H1 (cell line): ENCODE data around the gene ASTN2. TPM values are rescaled to one million over a fixed set of nuclear protein-coding genes. Genes with fewer than 3 reads are reported as not detected.

Experiments
- CTCF ChIA-PET: fragments of 300-600 bp; sonication (Branson Sonifier 250); formaldehyde crosslinking; loops from one replicate; lab custom pipeline; 2021; ENCODE audit not compliant: partially characterized antibody; lab: Charles Lee
- POLR2A ChIA-PET: fragments of 300-600 bp; sonication (Branson Sonifier 250); formaldehyde crosslinking; loops from one replicate; lab custom pipeline; 2021; ENCODE audit warnings: inconsistent platforms; ENCODE audit not compliant: partially characterized antibody; lab: Charles Lee
- DNase-seq, 2 experiments: peaks; one replicate each; pipeline versions ENCODE4 v3.0.0 to v3.0.0-alpha.2; 2010 to 2022; ENCODE audit warnings: low spot score in 2 of 2, low read depth in 1 of 2, mixed read lengths in 1 of 2
- FAIRE-seq: peaks from 2 replicates; lab custom pipeline; 2011; peaks lifted over from hg19 to GRCh38; lab: Jason Lieb, UNC
- H2AFZ ChIP-seq: 2 replicates; pipeline ENCODE4 v1.8.1; 2012; ENCODE audit warnings: low read length, inconsistent platforms
- H2AK5ac ChIP-seq: 2 replicates; pipeline ENCODE4 v1.6.1; 2013; ENCODE audit warnings: low read depth, low read length
- H2BK120ac ChIP-seq: replicated peaks from 2 replicates; pipeline ENCODE3; 2013; ENCODE audit warnings: low read depth, low read length, inconsistent platforms
- H2BK12ac ChIP-seq: 2 replicates; pipeline ENCODE4 v1.6.1; 2013; ENCODE audit warnings: low read depth, low read length
- H2BK15ac ChIP-seq: 2 replicates; pipeline ENCODE4 v1.6.1; 2013; ENCODE audit warnings: low read length
- H2BK20ac ChIP-seq: 2 replicates; pipeline ENCODE4 v1.6.1; 2013; ENCODE audit warnings: low read length
- H2BK5ac ChIP-seq: 2 replicates; pipeline ENCODE4 v1.6.1; 2013; ENCODE audit warnings: low read depth, low read length
- H3K14ac ChIP-seq: 2 replicates; pipeline ENCODE4 v1.6.1; 2013; ENCODE audit warnings: inconsistent platforms; ENCODE audit not compliant: insufficient read length
- H3K18ac ChIP-seq: 2 replicates; pipeline ENCODE4 v1.6.1; 2013; ENCODE audit warnings: low read length; ENCODE audit errors: extremely low read depth
- H3K23ac ChIP-seq: 2 replicates; pipeline ENCODE4 v1.6.1; 2013; ENCODE audit warnings: inconsistent platforms; ENCODE audit not compliant: insufficient read length
- H3K23me2 ChIP-seq: 2 replicates; pipeline ENCODE4 v1.6.1; 2013; ENCODE audit warnings: low read depth, low read length
- H3K27ac ChIP-seq: 2 replicates; pipeline ENCODE4 v1.6.1; 2011; ENCODE audit warnings: low read depth, low read length, inconsistent platforms
- H3K27me3 ChIP-seq, 4 experiments: replicated peaks in 1 of 4; 1 replicate in 1 of 4; 2 replicates in 3 of 4; pipeline versions ENCODE4 v1.6.1 to v1.8.1; 2011 to 2013; ENCODE audit warnings: low read length in 3 of 4, mild to moderate bottlenecking in 3 of 4, inconsistent platforms in 2 of 4, mixed read lengths in 2 of 4, moderate library complexity in 1 of 4; ENCODE audit not compliant: control insufficient read depth in 3 of 4, insufficient read depth in 3 of 4; ENCODE audit errors: extremely low read depth in 1 of 4
- H3K36me3 ChIP-seq, 4 experiments: 2 replicates each; pipeline versions ENCODE4 v1.6.1 to v1.8.1; 2011 to 2013; ENCODE audit warnings: mild to moderate bottlenecking in 4 of 4, low read length in 3 of 4, moderate library complexity in 2 of 4, control low read depth in 1 of 4, inconsistent platforms in 1 of 4; ENCODE audit not compliant: insufficient read depth in 4 of 4, control insufficient read depth in 2 of 4
- H3K4ac ChIP-seq: replicated peaks from 2 replicates; pipeline ENCODE3; 2013; ENCODE audit warnings: low read length, low read depth, mixed read lengths, inconsistent platforms; ENCODE audit not compliant: insufficient read length
- H3K4me1 ChIP-seq, 4 experiments: replicated peaks in 1 of 4; 1 replicate in 1 of 4; 2 replicates in 3 of 4; pipeline versions ENCODE4 v1.6.1 to v1.8.1; 2011 to 2013; ENCODE audit warnings: low read length in 3 of 4, inconsistent platforms in 2 of 4, mixed read lengths in 1 of 4; ENCODE audit not compliant: insufficient read depth in 4 of 4, control insufficient read depth in 3 of 4
- H3K4me2 ChIP-seq, 2 experiments: 2 replicates each; pipeline versions ENCODE4 v1.6.1 to v1.8.1; 2011 to 2013; ENCODE audit warnings: low read depth in 2 of 2, low read length in 2 of 2, control low read depth in 1 of 2, inconsistent platforms in 1 of 2, mild to moderate bottlenecking in 1 of 2; ENCODE audit not compliant: insufficient read depth in 1 of 2
- H3K4me3 ChIP-seq, 4 experiments: fragments of 200-600, 300-600 bp in 1 of 4; sonication (generic), shearing (Covaris generic), sonication (Bioruptor Twin) in 1 of 4; 2 replicates each; pipeline versions ENCODE4 v1.5.1 to v1.8.1; 2011 to 2016; ENCODE audit warnings: low read length in 4 of 4, low read depth in 3 of 4, control low read depth in 2 of 4, inconsistent platforms in 2 of 4, mild to moderate bottlenecking in 2 of 4, mixed read lengths in 1 of 4, moderate library complexity in 1 of 4; ENCODE audit not compliant: insufficient read depth in 2 of 4; ENCODE audit errors: extremely low read depth in 1 of 4
- H3K56ac ChIP-seq: replicated peaks from 2 replicates; pipeline ENCODE3; 2013; ENCODE audit warnings: low read depth, mild to moderate bottlenecking, mixed read lengths, low read length, inconsistent platforms; ENCODE audit not compliant: insufficient read length
- H3K79me1 ChIP-seq: 2 replicates; pipeline ENCODE4 v1.6.1; 2013; ENCODE audit warnings: low read depth, low read length, control low read depth
- H3K79me2 ChIP-seq, 2 experiments: 2 replicates each; pipeline versions ENCODE4 v1.6.1 to v1.8.1; 2012 to 2013; ENCODE audit warnings: low read length in 2 of 2, mild to moderate bottlenecking in 2 of 2, inconsistent platforms in 1 of 2; ENCODE audit not compliant: insufficient read depth in 2 of 2, control insufficient read depth in 1 of 2
- H3K9ac ChIP-seq, 4 experiments: replicated peaks in 1 of 4; 1 replicate in 1 of 4; 2 replicates in 3 of 4; pipeline versions ENCODE4 v1.6.1 to v1.8.1; 2011 to 2013; ENCODE audit warnings: low read depth in 3 of 4, low read length in 3 of 4, control low read depth in 2 of 4, mild to moderate bottlenecking in 2 of 4, moderate library complexity in 2 of 4, inconsistent platforms in 1 of 4; ENCODE audit errors: extremely low read depth in 1 of 4
- H3K9me3 ChIP-seq, 2 experiments: 2 replicates each; pipeline versions ENCODE4 v1.6.1 to v1.8.1; 2012 to 2013; ENCODE audit warnings: mild to moderate bottlenecking in 2 of 2, moderate library complexity in 2 of 2, control low read depth in 1 of 2, inconsistent platforms in 1 of 2, low read depth in 1 of 2, low read length in 1 of 2, mixed read lengths in 1 of 2; ENCODE audit not compliant: insufficient read depth in 2 of 2
- H4K20me1 ChIP-seq, 2 experiments: replicated peaks in 1 of 2; 2 replicates each; pipeline versions ENCODE3 to v1.8.1; 2011 to 2013; ENCODE audit warnings: inconsistent platforms in 2 of 2, low read length in 2 of 2, mild to moderate bottlenecking in 1 of 2; ENCODE audit not compliant: insufficient read depth in 2 of 2, control insufficient read depth in 1 of 2
- H4K5ac ChIP-seq: 2 replicates; pipeline ENCODE4 v1.6.1; 2013; ENCODE audit warnings: low read length, low read depth, mixed read lengths, inconsistent platforms; ENCODE audit not compliant: insufficient read length
- H4K8ac ChIP-seq: 2 replicates; pipeline ENCODE4 v1.8.0; 2013; ENCODE audit warnings: mild to moderate bottlenecking, moderate library complexity, low read length, inconsistent platforms; ENCODE audit not compliant: insufficient read depth; ENCODE audit errors: extremely low read depth
- H4K91ac ChIP-seq: replicated peaks from 2 replicates; pipeline ENCODE3; 2013; ENCODE audit warnings: low read length, mixed read lengths, inconsistent platforms; ENCODE audit not compliant: insufficient read length
- CREB1 ChIP-seq: IDR thresholded peaks from 2 replicates; pipeline ENCODE4 v1.6.1; 2012; ENCODE audit warnings: inconsistent platforms
- CTCF ChIP-seq, 3 experiments: IDR thresholded peaks; 1 replicate in 2 of 3; 2 replicates in 1 of 3; pipeline versions ENCODE4 v1.5.1 to v1.6.1; 2011; ENCODE audit warnings: low read length in 3 of 3, mild to moderate bottlenecking in 3 of 3, inconsistent platforms in 2 of 3, low read depth in 1 of 3, moderate library complexity in 1 of 3; ENCODE audit not compliant: insufficient read depth in 1 of 3; ENCODE audit errors: control extremely low read depth in 1 of 3
- EZH2 ChIP-seq: fragments of 200-600 bp; sonication (generic); IDR thresholded peaks from 2 replicates; pipeline ENCODE4 v1.7.1; 2012; ENCODE audit warnings: low read depth, mild to moderate bottlenecking, moderate library complexity, low read length, inconsistent platforms; ENCODE audit not compliant: severe bottlenecking
- MAX ChIP-seq: IDR thresholded peaks from 2 replicates; pipeline ENCODE4 v1.6.1; 2012; ENCODE audit warnings: inconsistent platforms
- RAD21 ChIP-seq, 2 experiments: IDR thresholded peaks in 1 of 2; conservative IDR thresholded peaks in 1 of 2; 2 replicates each; pipeline ENCODE4 v1.6.1; 2011; ENCODE audit warnings: low read depth in 2 of 2, low read length in 2 of 2, improper control_type of control experiment in 1 of 2, inconsistent platforms in 1 of 2, mild to moderate bottlenecking in 1 of 2, moderate library complexity in 1 of 2
- RFX5 ChIP-seq: IDR thresholded peaks from 2 replicates; pipeline ENCODE4 v1.6.1; 2011; ENCODE audit warnings: low read depth, low read length, improper control_type of control experiment, borderline replicate concordance
- RXRA ChIP-seq: IDR thresholded peaks from 2 replicates; pipeline ENCODE4 v1.6.1; 2011; ENCODE audit warnings: low read depth, mild to moderate bottlenecking, low read length, moderate library complexity; ENCODE audit not compliant: insufficient read depth
- SIN3A ChIP-seq, 2 experiments: IDR thresholded peaks in 1 of 2; conservative IDR thresholded peaks in 1 of 2; 2 replicates each; pipeline ENCODE4 v1.6.1; 2011 to 2012; ENCODE audit warnings: low read length in 2 of 2, improper control_type of control experiment in 1 of 2, low read depth in 1 of 2, mild to moderate bottlenecking in 1 of 2
- TCF12 ChIP-seq: IDR thresholded peaks from 2 replicates; pipeline ENCODE4 v1.6.1; 2011; ENCODE audit warnings: low read depth, mild to moderate bottlenecking, low read length
- YY1 ChIP-seq: IDR thresholded peaks from 2 replicates; pipeline ENCODE4 v1.6.1; 2011; ENCODE audit warnings: low read depth, mild to moderate bottlenecking, low read length
- WGBS, 2 experiments: shearing (Covaris generic) in 1 of 2; methylation state at CpG; one replicate each; pipeline versions ENCODE4 v1.1.6 to v1.1.7; 2013 to 2015; ENCODE audit warnings: low lambda C conversion rate in 2 of 2, mixed read lengths in 2 of 2, inconsistent platforms in 1 of 2, low coverage in 1 of 2, missing lambda C conversion rate in 1 of 2; ENCODE audit not compliant: insufficient replicate concordance in 2 of 2, insufficient coverage in 1 of 2, insufficient read length in 1 of 2; ENCODE audit errors: extremely low coverage in 1 of 2, missing lambda C conversion rate in 1 of 2; 5-methylcytosine and 5-hydroxymethylcytosine counted together
- polyA plus RNA-seq, 7 experiments: library from polyadenylated mRNA; depleted of rRNA in 3 of 7; stranded (reverse) in 5 of 7; unstranded in 2 of 7; fragments of >200 nt in 5 of 7; fragments of 200-250 nt in 2 of 7; gene quantifications; 1 replicate in 5 of 7; 2 replicates in 1 of 7; 4 replicates in 1 of 7; pipeline versions ENCODE4 v1.2.1 to v1.2.3, GENCODE V29; 2011 to 2013; ENCODE audit warnings: missing spikeins in 2 of 7, mixed read lengths in 2 of 7
- total RNA-seq: library from RNA; stranded (reverse); fragmentation: NEBNext Ultra II Directional; extraction: Animal tissue kit (Norgen Biotek cat#: 25700); gene quantifications from 2 replicates; pipeline ENCODE4 v1.2.1, GENCODE V29; 2021

Gene ASTN2
- total and polyA plus RNA-seq, 2 of the 8 experiments (the other 6 are each of a cell fraction or from before 2014, with no cell fraction given): 8.2 to 13.7 TPM

- ChIA-PET CTCF (interaction anchor here (0.6 to 11.9 kb wide), 68 partner anchors 8 to 1043 kb away, joined by 3 to 308 read pairs (median 4); no protein-coding TSS in a partner anchor), POLR2A (interaction anchor here (0.7 to 1.3 kb wide), 3 partner anchors 105 to 123 kb away, joined by 3 read pairs; no protein-coding TSS in a partner anchor)
- Histone ChIP-seq H4K5ac (no peak overlapping the region), H2AK5ac (no peak overlapping the region), H2BK15ac (no peak overlapping the region), H2BK20ac (no peak overlapping the region), H3K14ac (no peak overlapping the region), H4K8ac (no peak overlapping the region), H3K27me3 (no peaks in the 10 kb centered on the region; a peak in 1 of 7 replicates), H3K18ac (no peak overlapping the region), H4K20me1 (no peaks in the 10 kb centered on the region), H3K27ac (no peak overlapping the region), H3K4me3 (no peak overlapping the region), H2BK120ac (no peak overlapping the region), H3K9me3 (no peaks in the 10 kb centered on the region), H3K4me1 (peaks cover 0 to 9% (median 5%) of the 10 kb centered on the region in 4 experiments; a peak in 2 of 7 replicates), H2AFZ (no peak overlapping the region), H3K79me1 (no peaks in the 10 kb centered on the region), H3K79me2 (no peaks in the 10 kb centered on the region), H3K4ac (no peak overlapping the region), H3K23me2 (no peaks in the 10 kb centered on the region; the same call in 1 of the 2 replicates), H2BK5ac (no peak overlapping the region), H3K36me3 (no peaks in the 10 kb centered on the region), H3K9ac (no peak overlapping the region), H2BK12ac (no peak overlapping the region), H3K4me2 (no peak overlapping the region), H3K23ac (no peak overlapping the region), H4K91ac (no peak overlapping the region), H3K56ac (no peak overlapping the region)
- FAIRE-seq: no peak
- DNase-seq: peak; percentile 75 to 98
- 23% methylated on average over 16 of the region's 16 CpGs; no CpG with 5 or more reads in 1 of the 2 experiments for WGBS, 2 experiments
- no peak for TF ChIP-seq EZH2
- TF ChIP-seq CREB1: peak; percentile 36; the same call in 1 of the 2 replicates
- TF ChIP-seq TCF12: 0 out of 2 replicates have a peak, but pooled peaks have one; percentile 45
- peak; percentile 46 for TF ChIP-seq MAX
- peak; percentile 86 for TF ChIP-seq YY1
- TF ChIP-seq CTCF (IDR thresholded peaks at IDR 0.05; ENCODE audit: control extremely low read depth in 1 of 3, insufficient read depth in 1 of 3, low read depth in 1 of 3, low read length in 3 of 3): peak; percentile 86 to 98 (median 97)
- TF ChIP-seq RFX5: no peak
- peak; percentile 100 for TF ChIP-seq RAD21 (IDR thresholded peaks at IDR 0.05 in 1 of 2, conservative IDR thresholded peaks at IDR 0.05 in 1 of 2; ENCODE audit: low read depth in 2 of 2, low read length in 2 of 2)
- TF ChIP-seq SIN3A (conservative IDR thresholded peaks at IDR 0.05 in 1 of 2, IDR thresholded peaks at IDR 0.05 in 1 of 2; ENCODE audit: low read depth in 1 of 2, low read length in 2 of 2): 0 out of 4 replicates have a peak, but pooled peaks of 1 of the 2 experiments have one; percentile 39
- peak; percentile 13; the same call in 1 of the 2 replicates for TF ChIP-seq RXRA
Measured at GRCh38 chr9:116737152-116737546, 677.7 kb downstream of the ASTN2 start.
